Measurements from ENCODE around the gene GREB1L.
A peak's percentile ranks its signal among the peaks of the same experiment; 100 is the strongest.

The GREB1L gene

GRCh38 chr18:21453511-21453901 is 211.5 kb downstream of the GREB1L start:
- Histone ChIP-seq H3K18ac (ENCODE audit: low read length) (no peak overlapping the region), H2AK5ac (ENCODE audit: low read length) (no peak overlapping the region), H3K14ac (ENCODE audit: low read length) (no peak overlapping the region), H3K79me2 (ENCODE audit: control insufficient read depth, insufficient read depth, low read length, poor library complexity) (no peaks in the 10 kb centered on the region), H3K9ac (ENCODE audit: low read length) (no peak overlapping the region), H4K12ac (ENCODE audit: low read depth, low read length) (no peak overlapping the region), H3K4me1 (ENCODE audit: control insufficient read depth in 1 of 2, insufficient read depth in 2 of 2, low read length in 2 of 2) (peaks cover 3 to 14% of the 10 kb centered on the region in 2 experiments), H3K27ac (ENCODE audit: low read depth, low read length) (no peak overlapping the region), H3K9me3 (ENCODE audit: insufficient read depth, low read depth, low read length) (no peaks in the 10 kb centered on the region), H2BK5ac (ENCODE audit: low read depth, low read length, poor library complexity) (no peak overlapping the region), H3K4me2 (ENCODE audit: low read length) (no peak overlapping the region), H4K8ac (ENCODE audit: low read depth, low read length) (no peak overlapping the region), H3K27me3 (ENCODE audit: insufficient read depth, low read length) (no peaks in the 10 kb centered on the region), H3K79me1 (ENCODE audit: low read length) (peaks cover 10% of the 10 kb centered on the region), H2BK12ac (ENCODE audit: low read length) (no peak overlapping the region), H2BK120ac (ENCODE audit: insufficient read depth, low read length, poor library complexity) (no peak overlapping the region), H3K4me3 (ENCODE audit: low read depth, low read length) (no peak overlapping the region), H4K91ac (ENCODE audit: low read depth, low read length) (no peak overlapping the region), H2AFZ (ENCODE audit: insufficient read depth, low read length, poor library complexity) (no peak overlapping the region), H3K36me3 (ENCODE audit: control insufficient read depth in 1 of 2, insufficient read depth in 2 of 2, low read length in 2 of 2) (peaks cover 6 to 27% of the 10 kb centered on the region in 2 experiments), H3K4ac (ENCODE audit: low read depth, low read length) (no peak overlapping the region), H3K23ac (ENCODE audit: low read length) (no peak overlapping the region)
- WGBS (ENCODE audit: extremely low coverage, insufficient coverage, insufficient read length) = no CpG with 5 or more reads among the region's 6 CpGs
- DNase-seq = peak; percentile 77 to 84

- no peak overlapping the region for H2BK5ac ChIP-seq (ENCODE audit: low read depth, low read length, poor library complexity)
- H3K4me3 ChIP-seq (ENCODE audit: low read depth, low read length) = no peak overlapping the region
- H3K36me3 ChIP-seq (ENCODE audit: control insufficient read depth in 1 of 2, insufficient read depth in 2 of 2, low read length in 2 of 2) = peaks cover 10 to 31% of the 10 kb centered on the region in 2 experiments
- no CpG with 5 or more reads among the region's 5 CpGs for WGBS (ENCODE audit: extremely low coverage, insufficient coverage, insufficient read length)
- no peak overlapping the region for H2BK12ac ChIP-seq (ENCODE audit: low read length)
- no peak overlapping the region for H4K91ac ChIP-seq (ENCODE audit: low read depth, low read length)
- peaks cover 8% of the 10 kb centered on the region for H3K79me1 ChIP-seq (ENCODE audit: low read length)
- DNase-seq = no peak
- peaks cover 3 to 14% of the 10 kb centered on the region in 2 experiments for H3K4me1 ChIP-seq (ENCODE audit: control insufficient read depth in 1 of 2, insufficient read depth in 2 of 2, low read length in 2 of 2)
- no peak overlapping the region for H3K4me2 ChIP-seq (ENCODE audit: low read length)
- no peak overlapping the region for H4K12ac ChIP-seq (ENCODE audit: low read depth, low read length)
- no peak overlapping the region for H2BK120ac ChIP-seq (ENCODE audit: insufficient read depth, low read length, poor library complexity)
- no peaks in the 10 kb centered on the region for H3K27me3 ChIP-seq (ENCODE audit: insufficient read depth, low read length)
- H3K9ac ChIP-seq (ENCODE audit: low read length) = no peak overlapping the region
- no peak overlapping the region for H4K8ac ChIP-seq (ENCODE audit: low read depth, low read length)
- no peaks in the 10 kb centered on the region for H3K9me3 ChIP-seq (ENCODE audit: insufficient read depth, low read depth, low read length)
- H3K14ac ChIP-seq (ENCODE audit: low read length) = no peak overlapping the region
- no peak overlapping the region for H3K27ac ChIP-seq (ENCODE audit: low read depth, low read length)
- no peak overlapping the region for H3K18ac ChIP-seq (ENCODE audit: low read length)
- H3K23ac ChIP-seq (ENCODE audit: low read length) = no peak overlapping the region
- H2AFZ ChIP-seq (ENCODE audit: insufficient read depth, low read length, poor library complexity) = no peak overlapping the region
- no peaks in the 10 kb centered on the region for H3K79me2 ChIP-seq (ENCODE audit: control insufficient read depth, insufficient read depth, low read length, poor library complexity)
- H3K4ac ChIP-seq (ENCODE audit: low read depth, low read length) = no peak overlapping the region
- no peak overlapping the region for H2AK5ac ChIP-seq (ENCODE audit: low read length)
Measured at GRCh38 chr18:21454725-21455124, 212.7 kb downstream of the GREB1L start.

- DNase-seq = no peak
- Histone ChIP-seq H2BK12ac (ENCODE audit: low read length) (no peak overlapping the region), H3K4me1 (ENCODE audit: control insufficient read depth in 1 of 2, insufficient read depth in 2 of 2, low read length in 2 of 2) (peaks cover under 1 to 11% of the 10 kb centered on the region in 2 experiments), H3K9ac (ENCODE audit: low read length) (no peak overlapping the region), H3K4me3 (ENCODE audit: low read depth, low read length) (no peak overlapping the region), H3K27ac (ENCODE audit: low read depth, low read length) (no peak overlapping the region), H4K8ac (ENCODE audit: low read depth, low read length) (no peak overlapping the region), H3K4me2 (ENCODE audit: low read length) (no peak overlapping the region), H3K79me1 (ENCODE audit: low read length) (peaks cover 3% of the 10 kb centered on the region), H4K12ac (ENCODE audit: low read depth, low read length) (no peak overlapping the region), H3K9me3 (ENCODE audit: insufficient read depth, low read depth, low read length) (no peaks in the 10 kb centered on the region), H3K79me2 (ENCODE audit: control insufficient read depth, insufficient read depth, low read length, poor library complexity) (no peaks in the 10 kb centered on the region), H3K27me3 (ENCODE audit: insufficient read depth, low read length) (no peaks in the 10 kb centered on the region), H3K4ac (ENCODE audit: low read depth, low read length) (no peak overlapping the region), H3K36me3 (ENCODE audit: control insufficient read depth in 1 of 2, insufficient read depth in 2 of 2, low read length in 2 of 2) (peaks cover 21 to 39% of the 10 kb centered on the region in 2 experiments), H3K14ac (ENCODE audit: low read length) (no peak overlapping the region), H2AFZ (ENCODE audit: insufficient read depth, low read length, poor library complexity) (no peak overlapping the region), H2BK5ac (ENCODE audit: low read depth, low read length, poor library complexity) (no peak overlapping the region), H3K18ac (ENCODE audit: low read length) (no peak overlapping the region), H2AK5ac (ENCODE audit: low read length) (no peak overlapping the region), H2BK120ac (ENCODE audit: insufficient read depth, low read length, poor library complexity) (no peak overlapping the region), H4K91ac (ENCODE audit: low read depth, low read length) (no peak overlapping the region), H3K23ac (ENCODE audit: low read length) (no peak overlapping the region)
- WGBS (ENCODE audit: extremely low coverage, insufficient coverage, insufficient read length) = no CpG with 5 or more reads among the region's 5 CpGs
Measured at GRCh38 chr18:21456428-21457178, 214.6 kb downstream of the GREB1L start.

DNA sequence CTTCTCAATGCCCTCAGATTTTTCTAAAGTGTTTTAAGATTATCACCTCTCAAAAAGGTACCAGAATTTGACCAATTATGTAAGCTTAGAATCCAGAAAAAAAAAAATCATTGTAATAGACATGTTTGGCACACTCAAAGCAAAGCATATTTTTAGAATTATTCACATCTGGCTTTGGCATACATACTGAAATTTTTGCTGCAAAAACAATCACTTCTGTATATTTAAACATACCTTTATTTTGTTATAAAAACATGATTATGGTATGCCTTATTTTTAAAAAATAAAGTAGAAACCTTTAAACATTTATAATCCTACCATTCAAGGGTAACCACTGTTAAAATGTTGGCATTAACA is 215.1 kb downstream of the GREB1L start:
- Histone ChIP-seq H3K79me2 (ENCODE audit: control insufficient read depth, insufficient read depth, low read length, poor library complexity) (no peaks in the 10 kb centered on the region), H3K4me1 (ENCODE audit: control insufficient read depth in 1 of 2, insufficient read depth in 2 of 2, low read length in 2 of 2) (peaks cover 0 to 10% of the 10 kb centered on the region in 2 experiments), H3K9ac (ENCODE audit: low read length) (no peak overlapping the region), H2BK120ac (ENCODE audit: insufficient read depth, low read length, poor library complexity) (no peak overlapping the region), H3K27me3 (ENCODE audit: insufficient read depth, low read length) (no peaks in the 10 kb centered on the region), H3K23ac (ENCODE audit: low read length) (no peak overlapping the region), H2AFZ (ENCODE audit: insufficient read depth, low read length, poor library complexity) (no peak overlapping the region), H4K12ac (ENCODE audit: low read depth, low read length) (no peak overlapping the region), H3K18ac (ENCODE audit: low read length) (no peak overlapping the region), H3K9me3 (ENCODE audit: insufficient read depth, low read depth, low read length) (no peaks in the 10 kb centered on the region), H3K27ac (ENCODE audit: low read depth, low read length) (no peak overlapping the region), H3K14ac (ENCODE audit: low read length) (no peak overlapping the region), H3K36me3 (ENCODE audit: control insufficient read depth in 1 of 2, insufficient read depth in 2 of 2, low read length in 2 of 2) (peaks cover 21 to 40% of the 10 kb centered on the region in 2 experiments), H4K8ac (ENCODE audit: low read depth, low read length) (no peak overlapping the region), H3K4me3 (ENCODE audit: low read depth, low read length) (no peak overlapping the region), H4K91ac (ENCODE audit: low read depth, low read length) (no peak overlapping the region), H3K4ac (ENCODE audit: low read depth, low read length) (no peak overlapping the region), H3K4me2 (ENCODE audit: low read length) (no peak overlapping the region), H3K79me1 (ENCODE audit: low read length) (peaks cover 3% of the 10 kb centered on the region), H2BK12ac (ENCODE audit: low read length) (no peak overlapping the region), H2AK5ac (ENCODE audit: low read length) (no peak overlapping the region), H2BK5ac (ENCODE audit: low read depth, low read length, poor library complexity) (no peak overlapping the region)
- no peak for DNase-seq

Data from trophoblast cell (in vitro differentiated cells and primary cell).